Heart left ventricle (tissue), 13 donors: ENCODE data around the gene FAT1.

Experiments used
- CTCF ChIP-seq, 12 donors: fragments of 200-600 bp; sonication (generic) in 4 of 12; IDR thresholded peaks; one replicate each; pipeline versions ENCODE4 v1.5.0 to v1.8.0; 2018 to 2022; ENCODE audit warnings: antibody characterized with exemption in 12 of 12, mild to moderate bottlenecking in 5 of 12
- POLR2A ChIP-seq, 2 donors: fragments of 450-650 bp; IDR thresholded peaks; one replicate each; pipeline ENCODE4 v1.6.1; 2017; ENCODE audit warnings: antibody characterized with exemption in 2 of 2, mild to moderate bottlenecking in 2 of 2, moderate library complexity in 2 of 2
- donor health status: ischemic (EF 13 %, LVEDD 7.1; RV severe dilation, severe dysfunction).
- donor health status: DM: no; HTN: yes; CAD: no.
- donor health status: DM: no; HTN: no; CAD: no.
- donor health status: ischemic (EF 25% LVEDD 6.9; RV normal size, moderate dysfunction).
- donor health status: ischemic (EF 25% LVEDD 5.7; RV mildly dilated, moderate dysfunction).
- donor health status: ischemic (EF 35%, LVEDD 5.7; RV mildly dilated, moderate dysfunction).
- donor health status: nonischemic (EF 11% LVEDD 7.7; RV severe dilation, severe dysfunction).
- donor health status: DM: yes; HTN: yes; CAD: no.
- donor health status: PGD.
- donor health status: ischemic (EF 29% LVEDD 5.4; RV normal size, mild dysfunction).
- donor health status: nonischemic (EF 23%, LVEDD 6.1; RV moderate dilation, normal function).

- no peak for TF ChIP-seq CTCF (IDR thresholded peaks at IDR 0.05)
- TF ChIP-seq POLR2A (IDR thresholded peaks at IDR 0.05): no peak
Measured at GRCh38 chr4:186762361-186762760, 38.7 kb upstream of the FAT1 start.
